K562 (cell line): ENCODE results near the gene CDRT4. TPM values are rescaled to one million over a fixed set of nuclear protein-coding genes. Genes with fewer than 3 reads are reported as not detected.

Experiments
- ATAC-seq: fragments of 200-7000 bp; cut with Tn5 transposase; 3 replicates; pipeline ENCODE4 v1.9.1; 2020; ENCODE audit warnings: moderate library complexity
- BruUV-seq: library from RNA; stranded (reverse); fragments of 400-500 nt; replicated peaks from 2 replicates; lab custom pipeline; 2021; lab: Mats Ljungman, UMichigan
- CTCF ChIA-PET: fragments of 300-600 bp; formaldehyde crosslinking; extraction: SDS; loops from one replicate; lab custom pipeline; 2021; ENCODE audit warnings: low intra/inter-chr PET ratio; lab: Yijun Ruan, JAX
- POLR2A ChIA-PET: fragments of 300-600, 350-650 bp; sonication (Branson Sonifier 250); formaldehyde crosslinking; extraction: SDS; loops from one replicate; lab custom pipeline; 2021; ENCODE audit warnings: antibody characterized with exemption, inconsistent platforms; lab: Yijun Ruan, JAX
- DNase-seq, 4 experiments: peaks; one replicate each; pipeline versions ENCODE4 v3.0.0 to v3.0.0-alpha.2; 2011 to 2018; ENCODE audit warnings: low spot score in 3 of 4, mixed read lengths in 3 of 4; ENCODE audit errors: extremely low read depth in 1 of 4
- FAIRE-seq: peaks from 2 replicates; lab custom pipeline; 2011; peaks lifted over from hg19 to GRCh38; lab: Jason Lieb, UNC
- H2AFZ ChIP-seq: 2 replicates; pipeline ENCODE4 v1.6.0; 2011; ENCODE audit warnings: low read depth, low read length, control low read depth, inconsistent platforms
- H3K27ac ChIP-seq: fragments of 200-600 bp; 3 replicates; pipeline ENCODE4 v1.8.0; 2011; ENCODE audit warnings: low read depth, mild to moderate bottlenecking, control low read depth, inconsistent platforms, low read length, moderate library complexity, mixed read lengths; ENCODE audit errors: extremely low read depth
- H3K27me3 ChIP-seq, 2 experiments: fragments of 300-600 bp in 1 of 2; 2 replicates in 1 of 2; 3 replicates in 1 of 2; pipeline versions ENCODE4 v1.6.0 to v1.8.0; 2011; ENCODE audit warnings: inconsistent platforms in 2 of 2, low read length in 2 of 2, mild to moderate bottlenecking in 1 of 2, mixed read lengths in 1 of 2, moderate library complexity in 1 of 2; ENCODE audit not compliant: control insufficient read depth in 2 of 2, insufficient read depth in 2 of 2
- H3K36me3 ChIP-seq: fragments of 300-600 bp; 3 replicates; pipeline ENCODE4 v1.8.0; 2011; ENCODE audit warnings: mild to moderate bottlenecking, low read length, inconsistent platforms; ENCODE audit not compliant: control insufficient read depth, insufficient read depth
- H3K4me1 ChIP-seq, 2 experiments: fragments of 200-600 bp in 1 of 2; replicated peaks in 1 of 2; 2 replicates in 1 of 2; 3 replicates in 1 of 2; pipeline versions ENCODE4 v1.5.1 to v1.8.0; 2011; ENCODE audit warnings: inconsistent platforms in 2 of 2, low read length in 2 of 2, mild to moderate bottlenecking in 1 of 2, mixed read lengths in 1 of 2, moderate library complexity in 1 of 2; ENCODE audit not compliant: control insufficient read depth in 2 of 2, insufficient read depth in 2 of 2
- H3K4me2 ChIP-seq: 2 replicates; pipeline ENCODE4 v1.6.1; 2011; ENCODE audit warnings: low read length, control low read depth, inconsistent platforms, mixed read lengths; ENCODE audit not compliant: insufficient read depth
- H3K4me3 ChIP-seq: fragments of 200-600 bp; sonication (generic), shearing (Covaris generic); 2 replicates; pipeline ENCODE4 v1.5.1; 2016; ENCODE audit warnings: control low read depth, inconsistent platforms
- H3K79me2 ChIP-seq: fragments of 200-600 bp; 3 replicates; pipeline ENCODE4 v1.8.0; 2011; ENCODE audit warnings: low read length, inconsistent platforms; ENCODE audit not compliant: control insufficient read depth, insufficient read depth
- H3K9ac ChIP-seq, 2 experiments: 2 replicates each; pipeline versions ENCODE4 v1.6.0 to v1.6.1; 2011; ENCODE audit warnings: low read depth in 2 of 2, low read length in 2 of 2, control low read depth in 1 of 2, inconsistent platforms in 1 of 2, mild to moderate bottlenecking in 1 of 2, mixed read lengths in 1 of 2; ENCODE audit not compliant: insufficient read depth in 1 of 2
- H3K9me1 ChIP-seq: one replicate; pipeline ENCODE4 v1.6.0; 2011; ENCODE audit warnings: inconsistent platforms, mild to moderate bottlenecking, low read length, moderate library complexity; ENCODE audit not compliant: control insufficient read depth, insufficient read depth
- H3K9me3 ChIP-seq: replicated peaks from 2 replicates; pipeline ENCODE4 v1.5.1; 2011; ENCODE audit warnings: low read depth, low read length, inconsistent platforms; ENCODE audit not compliant: control insufficient read depth, insufficient read depth
- H4K20me1 ChIP-seq: replicated peaks from 2 replicates; pipeline ENCODE4 v1.6.1; 2011; ENCODE audit warnings: low read length, inconsistent platforms, mixed read lengths; ENCODE audit not compliant: control insufficient read depth, insufficient read depth
- ARID2 ChIP-seq: fragments of 450-650 bp; IDR thresholded peaks from 2 replicates; pipeline ENCODE4 v1.6.1; 2017; ENCODE audit warnings: antibody characterized with exemption, mild to moderate bottlenecking
- ATF1 ChIP-seq, 2 experiments: fragments of 450-650 bp in 1 of 2; IDR thresholded peaks; 2 replicates each; pipeline ENCODE4 v1.6.1; 2016; ENCODE audit warnings: missing compliant biosample characterization in 1 of 2, missing genetic modification characterization in 1 of 2
- DACH1 ChIP-seq: fragments of 450-650 bp; IDR thresholded peaks from 2 replicates; pipeline ENCODE4 v1.6.1; 2018; ENCODE audit not compliant: partially characterized antibody
- FOXM1 ChIP-seq, 2 experiments: fragments of 450-650 bp in 1 of 2; sonication (generic) in 1 of 2; formaldehyde crosslinking in 1 of 2; IDR thresholded peaks; 2 replicates each; pipeline versions ENCODE4 v1.6.1 to v1.9.0; 2017 to 2022; ENCODE audit warnings: low read depth in 2 of 2, mild to moderate bottlenecking in 2 of 2, missing genetic modification reagents in 1 of 2, moderate library complexity in 1 of 2
- LARP7 ChIP-seq: fragments of 450-650 bp; IDR thresholded peaks from 2 replicates; pipeline ENCODE4 v1.6.1; 2016
- U2AF1 ChIP-seq: fragments of 200-400 bp; formaldehyde crosslinking; optimal IDR thresholded peaks from 2 replicates; pipeline ENCODE3; 2017; ENCODE audit warnings: mild to moderate bottlenecking, low read depth, low read length, moderate library complexity
- ZNF445 ChIP-seq: fragments of 250-450 bp; sonication (Bioruptor Pico); IDR thresholded peaks from 2 replicates; pipeline ENCODE4 v1.4.0; 2020; ENCODE audit warnings: low read depth, mild to moderate bottlenecking, moderate library complexity
- WGBS: fragments of 100-300 bp; shearing (Covaris generic); methylation state at CpG from one replicate; pipeline ENCODE4 v1.1.6; 2016; ENCODE audit warnings: low coverage, mixed read lengths; ENCODE audit not compliant: insufficient coverage; ENCODE audit errors: missing lambda C conversion rate; 5-methylcytosine and 5-hydroxymethylcytosine counted together
- in situ Hi-C: fragments of 300-500 bp; cut with MboI; formaldehyde crosslinking; loops from 4 replicates; pipeline ENCODE4 v1.15.0; 2018; ENCODE audit warnings: inconsistent platforms, mixed read lengths
- intact Hi-C: fragments of 100-400 bp; cut with micrococcal nuclease; formaldehyde crosslinking; loops from 2 replicates; pipeline ENCODE4 v1.14.2; 2022
- polyA plus RNA-seq, 8 experiments: library from polyadenylated mRNA; depleted of rRNA in 4 of 8; stranded (reverse) in 5 of 8; unstranded in 3 of 8; fragments of >200 nt; fragmentation: Nextera tagmentation in 2 of 8; fragmentation: Illumina TruSeq in 1 of 8; extraction: Ambion mirVana in 2 of 8; extraction: Trizol in 1 of 8; gene quantifications; 2 replicates each; pipeline versions ENCODE4 v1.2.1 to v1.2.3, GENCODE V29; 2011 to 2014; ENCODE audit warnings: inconsistent platforms in 1 of 8, missing spikeins in 1 of 8
- total RNA-seq, 7 experiments: library from RNA; depleted of rRNA in 6 of 7; stranded (reverse); fragments of >200 nt in 6 of 7; fragmentation: Illumina TruSeq in 2 of 7; extraction: Trizol in 2 of 7; gene quantifications; 2 replicates each; pipeline versions ENCODE4 v1.2.1 to v1.2.3, GENCODE V29; 2011 to 2021; ENCODE audit warnings: low replicate concordance in 1 of 7
- TF ChIP-seq, protein P1 (sequence below): sonication (generic); formaldehyde crosslinking; IDR thresholded peaks from 2 replicates; pipeline ENCODE4 v1.9.0; 2022; ENCODE audit warnings: mild to moderate bottlenecking, missing genetic modification reagents
- TF ChIP-seq, protein P2 (sequence below): fragments of 250-450 bp; sonication (Bioruptor Pico); IDR thresholded peaks from 2 replicates; pipeline ENCODE4 v1.6.1; 2021; ENCODE audit warnings: mild to moderate bottlenecking

Gene CDRT4
- total and polyA plus RNA-seq, 9 of the 15 experiments (the other 6 are each of a cell fraction or from before 2014, with no cell fraction given), result 1.7 to 6.4 (median 3.5) TPM

DNA sequence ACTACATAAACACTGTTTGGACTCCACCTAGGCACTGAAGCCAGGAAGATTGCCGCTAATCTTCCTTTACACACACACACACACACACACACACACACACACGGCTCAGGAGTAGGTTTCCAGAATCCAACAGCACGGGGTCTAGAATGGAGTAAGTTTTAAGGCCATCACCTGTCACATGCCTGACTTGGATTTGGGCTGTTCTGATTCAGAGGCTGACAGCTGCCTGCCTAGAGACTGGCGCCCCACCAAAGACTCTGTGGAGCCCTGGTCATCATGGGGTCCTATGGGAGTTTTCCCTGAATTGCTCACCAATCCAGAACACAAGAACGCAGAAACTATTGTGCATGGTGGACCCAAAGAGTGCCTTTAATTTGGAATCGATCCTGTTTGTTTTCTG is 10.9 kb downstream of the CDRT4 start:
- H3K27me3 ChIP-seq, result no peaks in the 10 kb centered on the region
- no peak overlapping the region for H3K4me3 ChIP-seq
- no peaks in the 10 kb centered on the region for H3K4me1 ChIP-seq
- H3K9me3 ChIP-seq, result no peaks in the 10 kb centered on the region
- H3K9me1 ChIP-seq, result no peaks in the 10 kb centered on the region
- POLR2A ChIA-PET, result no interaction called here
- H3K36me3 ChIP-seq, result no peaks in the 10 kb centered on the region
- DNase-seq (no peak), ATAC-seq (no peak), FAIRE-seq (no peak)
- H3K79me2 ChIP-seq, result no peaks in the 10 kb centered on the region
- H2AFZ ChIP-seq, result no peak overlapping the region
- no peak overlapping the region for H3K4me2 ChIP-seq
- CTCF ChIA-PET, result no interaction called here
- in situ Hi-C loops, result no loop called here
- BruUV-seq, result no TSS peak
- 51% methylated on average over 5 of the region's 6 CpGs for WGBS
- TF ChIP-seq U2AF1, result no peak
- TF ChIP-seq, protein P1, sequence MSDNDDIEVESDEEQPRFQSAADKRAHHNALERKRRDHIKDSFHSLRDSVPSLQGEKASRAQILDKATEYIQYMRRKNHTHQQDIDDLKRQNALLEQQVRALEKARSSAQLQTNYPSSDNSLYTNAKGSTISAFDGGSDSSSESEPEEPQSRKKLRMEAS (CRISPR knock-in tag), result no peak
- no peak for TF ChIP-seq LARP7
- TF ChIP-seq ARID2, result no peak
- no peak for TF ChIP-seq ATF1 (CRISPR knock-in tag; IDR thresholded peaks at IDR 0.05)
- TF ChIP-seq ATF1 (tag; IDR thresholded peaks at IDR 0.05), result no peak
- TF ChIP-seq ZNF445 (CRISPR knock-in tag), result no peak
- TF ChIP-seq FOXM1 (IDR thresholded peaks at IDR 0.05; ENCODE audit: low read depth), result no peak
- TF ChIP-seq FOXM1 (CRISPR knock-in tag; IDR thresholded peaks at IDR 0.05; ENCODE audit: low read depth), result no peak
- TF ChIP-seq, protein P2, sequence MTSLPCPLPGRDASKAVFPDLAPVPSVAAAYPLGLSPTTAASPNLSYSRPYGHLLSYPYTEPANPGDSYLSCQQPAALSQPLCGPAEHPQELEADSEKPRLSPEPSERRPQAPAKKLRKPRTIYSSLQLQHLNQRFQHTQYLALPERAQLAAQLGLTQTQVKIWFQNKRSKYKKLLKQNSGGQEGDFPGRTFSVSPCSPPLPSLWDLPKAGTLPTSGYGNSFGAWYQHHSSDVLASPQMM (CRISPR knock-in tag), result no peak
- TF ChIP-seq DACH1, result no peak
- no peaks in the 10 kb centered on the region for H4K20me1 ChIP-seq
- intact Hi-C loops, result no loop called here
- H3K9ac ChIP-seq, result no peak overlapping the region
- H3K27ac ChIP-seq, result no peak overlapping the region
